Measurements from ENCODE around the gene PRKG1. TPM values are rescaled to one million over a fixed set of nuclear protein-coding genes. Genes with fewer than 3 reads are reported as not detected.

The PRKG1 gene
- total and polyA plus RNA-seq, 2 experiments from 2014 or later = 18.2 to 21.1 TPM

DNA sequence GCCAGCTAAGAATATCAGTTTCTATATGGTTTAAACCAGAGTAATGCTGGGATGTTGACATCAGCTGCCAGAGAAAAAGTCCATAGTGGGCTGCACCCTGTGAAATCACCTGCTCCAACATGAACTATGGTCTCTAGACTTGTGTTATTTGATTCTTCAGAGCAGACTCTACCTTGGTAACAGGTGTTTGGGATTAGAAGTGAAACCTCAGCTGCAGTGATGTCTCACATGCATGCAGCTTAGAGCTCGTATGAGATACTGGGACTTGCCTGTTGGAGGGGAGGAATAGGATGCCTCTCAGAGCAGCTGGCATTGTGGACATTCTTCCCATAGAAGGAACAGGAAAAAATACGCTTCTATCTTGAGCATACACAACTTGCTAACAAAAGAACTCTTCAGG is 912.2 kb downstream of the PRKG1 start:
- Histone ChIP-seq H3K79me2 (replicated peaks; ENCODE audit: insufficient read depth) (no peaks in the 10 kb centered on the region), H3F3A (replicated peaks; ENCODE audit: low read depth) (no peaks in the 10 kb centered on the region), H3K27ac (ENCODE audit: low read depth) (no peak overlapping the region), H2AFZ (no peak overlapping the region), H4K20me1 (replicated peaks; ENCODE audit: insufficient read depth) (no peaks in the 10 kb centered on the region), H3K9me2 (ENCODE audit: insufficient read depth) (no peaks in the 10 kb centered on the region), H3K4me1 (ENCODE audit: insufficient read depth) (no peaks in the 10 kb centered on the region), H3K27me3 (ENCODE audit: insufficient read depth) (no peaks in the 10 kb centered on the region), H3K4me3 (no peak overlapping the region), H3K4me2 (no peak overlapping the region), H3K36me3 (ENCODE audit: insufficient read depth) (no peaks in the 10 kb centered on the region)
- peak; percentile 17 for DNase-seq (ENCODE audit: low spot score)
- H3K4me3 Mint-ChIP-seq = no peak overlapping the region
- H3K27me3 Mint-ChIP-seq (ENCODE audit: insufficient read depth, low read depth, poor library complexity) = peaks cover 2% of the 10 kb centered on the region
- no peak overlapping the region for H3K27ac Mint-ChIP-seq
- H3K4me1 Mint-ChIP-seq = no peaks in the 10 kb centered on the region
- no peak; the same call in 2 of the 3 replicates for ATAC-seq
- H3K9me3 Mint-ChIP-seq = 0 out of 3 replicates have a peak, but pooled peaks cover 3% of the 10 kb centered on the region
- TF ChIP-seq REST (IDR thresholded peaks at IDR 0.05; ENCODE audit: unreplicated experiment) (no peak), STAT1 (IDR thresholded peaks at IDR 0.05; ENCODE audit: unreplicated experiment) (no peak), POLR2AphosphoS5 (IDR thresholded peaks at IDR 0.05; ENCODE audit: low read depth) (no peak), JUNB (IDR thresholded peaks at IDR 0.05; ENCODE audit: unreplicated experiment) (no peak), EZH2 (IDR thresholded peaks at IDR 0.05; ENCODE audit: low read depth, unreplicated experiment) (no peak), EZH2phosphoT487 (IDR thresholded peaks at IDR 0.05; ENCODE audit: unreplicated experiment) (no peak), CREB1 (CRISPR knock-in tag; IDR thresholded peaks at IDR 0.05; ENCODE audit: low read depth) (no peak), ZNF114 (CRISPR knock-in tag; IDR thresholded peaks at IDR 0.05) (no peak), NANOG (IDR thresholded peaks at IDR 0.05; ENCODE audit: borderline replicate concordance) (no peak), ETS1 (IDR thresholded peaks at IDR 0.05) (no peak), ZNF331 (CRISPR knock-in tag; IDR thresholded peaks at IDR 0.05; ENCODE audit: low read depth) (no peak)
- TF ChIP-seq, protein P1, sequence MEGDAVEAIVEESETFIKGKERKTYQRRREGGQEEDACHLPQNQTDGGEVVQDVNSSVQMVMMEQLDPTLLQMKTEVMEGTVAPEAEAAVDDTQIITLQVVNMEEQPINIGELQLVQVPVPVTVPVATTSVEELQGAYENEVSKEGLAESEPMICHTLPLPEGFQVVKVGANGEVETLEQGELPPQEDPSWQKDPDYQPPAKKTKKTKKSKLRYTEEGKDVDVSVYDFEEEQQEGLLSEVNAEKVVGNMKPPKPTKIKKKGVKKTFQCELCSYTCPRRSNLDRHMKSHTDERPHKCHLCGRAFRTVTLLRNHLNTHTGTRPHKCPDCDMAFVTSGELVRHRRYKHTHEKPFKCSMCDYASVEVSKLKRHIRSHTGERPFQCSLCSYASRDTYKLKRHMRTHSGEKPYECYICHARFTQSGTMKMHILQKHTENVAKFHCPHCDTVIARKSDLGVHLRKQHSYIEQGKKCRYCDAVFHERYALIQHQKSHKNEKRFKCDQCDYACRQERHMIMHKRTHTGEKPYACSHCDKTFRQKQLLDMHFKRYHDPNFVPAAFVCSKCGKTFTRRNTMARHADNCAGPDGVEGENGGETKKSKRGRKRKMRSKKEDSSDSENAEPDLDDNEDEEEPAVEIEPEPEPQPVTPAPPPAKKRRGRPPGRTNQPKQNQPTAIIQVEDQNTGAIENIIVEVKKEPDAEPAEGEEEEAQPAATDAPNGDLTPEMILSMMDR (conservative IDR thresholded peaks at IDR 0.05; ENCODE audit: low read depth in 2 of 2) = no peak
- TF ChIP-seq, protein P2, sequence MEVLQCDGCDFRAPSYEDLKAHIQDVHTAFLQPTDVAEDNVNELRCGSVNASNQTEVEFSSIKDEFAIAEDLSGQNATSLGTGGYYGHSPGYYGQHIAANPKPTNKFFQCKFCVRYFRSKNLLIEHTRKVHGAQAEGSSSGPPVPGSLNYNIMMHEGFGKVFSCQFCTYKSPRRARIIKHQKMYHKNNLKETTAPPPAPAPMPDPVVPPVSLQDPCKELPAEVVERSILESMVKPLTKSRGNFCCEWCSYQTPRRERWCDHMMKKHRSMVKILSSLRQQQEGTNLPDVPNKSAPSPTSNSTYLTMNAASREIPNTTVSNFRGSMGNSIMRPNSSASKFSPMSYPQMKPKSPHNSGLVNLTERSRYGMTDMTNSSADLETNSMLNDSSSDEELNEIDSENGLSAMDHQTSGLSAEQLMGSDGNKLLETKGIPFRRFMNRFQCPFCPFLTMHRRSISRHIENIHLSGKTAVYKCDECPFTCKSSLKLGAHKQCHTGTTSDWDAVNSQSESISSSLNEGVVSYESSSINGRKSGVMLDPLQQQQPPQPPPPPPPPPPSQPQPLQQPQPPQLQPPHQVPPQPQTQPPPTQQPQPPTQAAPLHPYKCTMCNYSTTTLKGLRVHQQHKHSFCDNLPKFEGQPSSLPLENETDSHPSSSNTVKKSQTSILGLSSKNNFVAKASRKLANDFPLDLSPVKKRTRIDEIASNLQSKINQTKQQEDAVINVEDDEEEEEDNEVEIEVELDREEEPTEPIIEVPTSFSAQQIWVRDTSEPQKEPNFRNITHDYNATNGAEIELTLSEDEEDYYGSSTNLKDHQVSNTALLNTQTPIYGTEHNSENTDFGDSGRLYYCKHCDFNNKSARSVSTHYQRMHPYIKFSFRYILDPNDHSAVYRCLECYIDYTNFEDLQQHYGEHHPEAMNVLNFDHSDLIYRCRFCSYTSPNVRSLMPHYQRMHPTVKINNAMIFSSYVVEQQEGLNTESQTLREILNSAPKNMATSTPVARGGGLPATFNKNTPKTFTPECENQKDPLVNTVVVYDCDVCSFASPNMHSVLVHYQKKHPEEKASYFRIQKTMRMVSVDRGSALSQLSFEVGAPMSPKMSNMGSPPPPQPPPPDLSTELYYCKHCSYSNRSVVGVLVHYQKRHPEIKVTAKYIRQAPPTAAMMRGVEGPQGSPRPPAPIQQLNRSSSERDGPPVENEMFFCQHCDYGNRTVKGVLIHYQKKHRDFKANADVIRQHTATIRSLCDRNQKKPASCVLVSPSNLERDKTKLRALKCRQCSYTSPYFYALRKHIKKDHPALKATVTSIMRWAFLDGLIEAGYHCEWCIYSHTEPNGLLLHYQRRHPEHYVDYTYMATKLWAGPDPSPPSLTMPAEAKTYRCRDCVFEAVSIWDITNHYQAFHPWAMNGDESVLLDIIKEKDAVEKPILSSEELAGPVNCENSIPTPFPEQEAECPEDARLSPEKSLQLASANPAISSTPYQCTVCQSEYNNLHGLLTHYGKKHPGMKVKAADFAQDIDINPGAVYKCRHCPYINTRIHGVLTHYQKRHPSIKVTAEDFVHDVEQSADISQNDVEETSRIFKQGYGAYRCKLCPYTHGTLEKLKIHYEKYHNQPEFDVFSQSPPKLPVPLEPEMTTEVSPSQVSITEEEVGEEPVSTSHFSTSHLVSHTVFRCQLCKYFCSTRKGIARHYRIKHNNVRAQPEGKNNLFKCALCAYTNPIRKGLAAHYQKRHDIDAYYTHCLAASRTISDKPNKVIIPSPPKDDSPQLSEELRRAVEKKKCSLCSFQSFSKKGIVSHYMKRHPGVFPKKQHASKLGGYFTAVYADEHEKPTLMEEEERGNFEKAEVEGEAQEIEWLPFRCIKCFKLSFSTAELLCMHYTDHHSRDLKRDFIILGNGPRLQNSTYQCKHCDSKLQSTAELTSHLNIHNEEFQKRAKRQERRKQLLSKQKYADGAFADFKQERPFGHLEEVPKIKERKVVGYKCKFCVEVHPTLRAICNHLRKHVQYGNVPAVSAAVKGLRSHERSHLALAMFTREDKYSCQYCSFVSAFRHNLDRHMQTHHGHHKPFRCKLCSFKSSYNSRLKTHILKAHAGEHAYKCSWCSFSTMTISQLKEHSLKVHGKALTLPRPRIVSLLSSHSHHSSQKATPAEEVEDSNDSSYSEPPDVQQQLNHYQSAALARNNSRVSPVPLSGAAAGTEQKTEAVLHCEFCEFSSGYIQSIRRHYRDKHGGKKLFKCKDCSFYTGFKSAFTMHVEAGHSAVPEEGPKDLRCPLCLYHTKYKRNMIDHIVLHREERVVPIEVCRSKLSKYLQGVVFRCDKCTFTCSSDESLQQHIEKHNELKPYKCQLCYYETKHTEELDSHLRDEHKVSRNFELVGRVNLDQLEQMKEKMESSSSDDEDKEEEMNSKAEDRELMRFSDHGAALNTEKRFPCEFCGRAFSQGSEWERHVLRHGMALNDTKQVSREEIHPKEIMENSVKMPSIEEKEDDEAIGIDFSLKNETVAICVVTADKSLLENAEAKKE (CRISPR knock-in tag; IDR thresholded peaks at IDR 0.05) = no peak
- H3K36me3 Mint-ChIP-seq (ENCODE audit: low read depth) = no peaks in the 10 kb centered on the region

Data from GM23338 (cell line).